ENCODE results near the gene RGS18.
"Not testable (repeated sequence)": the region's sequence is repeated elsewhere in the genome, so short reads cannot be mapped to it uniquely, and the experiment has no call there.

The RGS18 gene

GRCh38 chr1:192161976-192162375, 3.7 kb downstream of the RGS18 start:
- no peak for TF ChIP-seq CTCF (conservative IDR thresholded peaks at IDR 0.05; ENCODE audit: low read length)
- DNase-seq (ENCODE audit: low read depth): no peak

GRCh38 chr1:192162376-192162775, 4.1 kb downstream of the RGS18 start:
- H3K4me3 ChIP-seq (ENCODE audit: low read length): no peak overlapping the region
- TF ChIP-seq CTCF (conservative IDR thresholded peaks at IDR 0.05; ENCODE audit: low read length): no peak
- no peak for DNase-seq (ENCODE audit: low read depth)

More at GRCh38 chr1:192161976-192162375, 3.7 kb downstream of the RGS18 start:
- H3K4me3 ChIP-seq (ENCODE audit: low read length): no peak overlapping the region

- not testable (repeated sequence) for H3K4me3 ChIP-seq (ENCODE audit: low read length); DNase-seq (ENCODE audit: low read depth)
Observed at GRCh38 chr1:192165002-192165401, 6.7 kb downstream of the RGS18 start.

- no peak for TF ChIP-seq CTCF (conservative IDR thresholded peaks at IDR 0.05; ENCODE audit: low read length)
- no peak overlapping the region for H3K4me3 ChIP-seq (ENCODE audit: low read length)
- DNase-seq (ENCODE audit: low read depth): no peak
Observed at GRCh38 chr1:192167011-192167410, 8.7 kb downstream of the RGS18 start.

GRCh38 chr1:192167911-192168700, 9.8 kb downstream of the RGS18 start:
- no peak for DNase-seq (ENCODE audit: low read depth)
- H3K4me3 ChIP-seq (ENCODE audit: low read length): no peak overlapping the region
- TF ChIP-seq CTCF (conservative IDR thresholded peaks at IDR 0.05; ENCODE audit: low read length): no peak

GRCh38 chr1:192168964-192169363, 10.7 kb downstream of the RGS18 start:
- H3K4me3 ChIP-seq (ENCODE audit: low read length): no peak overlapping the region
- DNase-seq (ENCODE audit: low read depth): no peak
- TF ChIP-seq CTCF (conservative IDR thresholded peaks at IDR 0.05; ENCODE audit: low read length): no peak

GRCh38 chr1:192170196-192170984, 12.1 kb downstream of the RGS18 start:
- DNase-seq (ENCODE audit: low read depth): no peak
- TF ChIP-seq CTCF (conservative IDR thresholded peaks at IDR 0.05; ENCODE audit: low read length): no peak
- H3K4me3 ChIP-seq (ENCODE audit: low read length): no peak overlapping the region
